ENCODE measurements around the gene SHISA5. TPM values are rescaled to one million over a fixed set of nuclear protein-coding genes. Genes with fewer than 3 reads are reported as not detected.

SHISA5 gene
- total RNA-seq, 2 donors from 2014 or later: 192 to 193 TPM

GRCh38 chr3:48543271-48543866, 39.4 kb upstream of the SHISA5 start:
- H3K27me3 Mint-ChIP-seq (ENCODE audit: insufficient read depth): no peaks in the 10 kb centered on the region
- DNase-seq: no peak
- no peak overlapping the region for H3K4me3 Mint-ChIP-seq
- Histone ChIP-seq H3K9ac (ENCODE audit: extremely low read depth, low read length, poor library complexity, severe bottlenecking) (no peak overlapping the region), H3K27ac (ENCODE audit: low read depth, low read length) (no peak overlapping the region), H3K9me3 (ENCODE audit: control insufficient read depth, low read length) (no peaks in the 10 kb centered on the region), H3K36me3 (ENCODE audit: control insufficient read depth, insufficient read depth, low read length) (peaks cover 14% of the 10 kb centered on the region), H3K4me1 (ENCODE audit: control insufficient read depth, insufficient read depth, low read length) (no peaks in the 10 kb centered on the region), H3K27me3 (ENCODE audit: control insufficient read depth, insufficient read depth, low read length, poor library complexity, severe bottlenecking) (no peaks in the 10 kb centered on the region), H3K4me3 (ENCODE audit: low read length) (no peak overlapping the region)
- no peaks in the 10 kb centered on the region for H3K9me3 Mint-ChIP-seq
- no peaks in the 10 kb centered on the region for H3K4me1 Mint-ChIP-seq
- WGBS, 2 experiments (ENCODE audit: insufficient coverage in 1 of 2, insufficient read length in 1 of 2): 93 to 96% methylated on average over 4 to 9 of the region's 9 CpGs
- H3K36me3 Mint-ChIP-seq (ENCODE audit: low read depth): peaks cover 13% of the 10 kb centered on the region
- no peak for TF ChIP-seq CTCF (conservative IDR thresholded peaks at IDR 0.05)
- H3K27ac Mint-ChIP-seq: no peak overlapping the region

GRCh38 chr3:48538451-48538850, 34.5 kb upstream of the SHISA5 start:
- H3K27ac Mint-ChIP-seq: peak overlapping the region; percentile 35
- no peaks in the 10 kb centered on the region for H3K9me3 Mint-ChIP-seq
- no peak for DNase-seq
- TF ChIP-seq CTCF (conservative IDR thresholded peaks at IDR 0.05): no peak
- no peaks in the 10 kb centered on the region for H3K27me3 Mint-ChIP-seq (ENCODE audit: insufficient read depth)
- H3K36me3 ChIP-seq (ENCODE audit: control insufficient read depth, insufficient read depth, low read length): no peaks in the 10 kb centered on the region
- H3K36me3 Mint-ChIP-seq (ENCODE audit: low read depth): peaks cover 29% of the 10 kb centered on the region
- H3K4me3 Mint-ChIP-seq: no peak overlapping the region
- H3K9me3 ChIP-seq (ENCODE audit: control insufficient read depth, low read length): no peaks in the 10 kb centered on the region
- no peaks in the 10 kb centered on the region for H3K4me1 Mint-ChIP-seq
- H3K27ac ChIP-seq (ENCODE audit: low read depth, low read length): no peak overlapping the region
- 91 to 92% methylated on average over 9 to 12 of the region's 12 CpGs for WGBS, 2 experiments (ENCODE audit: insufficient coverage in 1 of 2, insufficient read length in 1 of 2)
- H3K9ac ChIP-seq (ENCODE audit: extremely low read depth, low read length, poor library complexity, severe bottlenecking): no peak overlapping the region
- no peaks in the 10 kb centered on the region for H3K27me3 ChIP-seq (ENCODE audit: control insufficient read depth, insufficient read depth, low read length, poor library complexity, severe bottlenecking)
- H3K4me1 ChIP-seq (ENCODE audit: control insufficient read depth, insufficient read depth, low read length): no peaks in the 10 kb centered on the region
- H3K4me3 ChIP-seq (ENCODE audit: low read length): no peak overlapping the region

- WGBS, 2 experiments (ENCODE audit: insufficient coverage in 1 of 2, insufficient read length in 1 of 2): 95 to 96% methylated on average over 4 to 5 of the region's 5 CpGs
- Histone ChIP-seq H3K9me3 (ENCODE audit: control insufficient read depth, low read length) (no peaks in the 10 kb centered on the region), H3K9ac (ENCODE audit: extremely low read depth, low read length, poor library complexity, severe bottlenecking) (no peak overlapping the region), H3K4me1 (ENCODE audit: control insufficient read depth, insufficient read depth, low read length) (no peaks in the 10 kb centered on the region), H3K27me3 (ENCODE audit: control insufficient read depth, insufficient read depth, low read length, poor library complexity, severe bottlenecking) (no peaks in the 10 kb centered on the region), H3K36me3 (ENCODE audit: control insufficient read depth, insufficient read depth, low read length) (no peaks in the 10 kb centered on the region), H3K27ac (ENCODE audit: low read depth, low read length) (no peak overlapping the region), H3K4me3 (ENCODE audit: low read length) (no peak overlapping the region)
- Mint-ChIP-seq H3K27ac (no peak overlapping the region), H3K9me3 (no peaks in the 10 kb centered on the region), H3K27me3 (ENCODE audit: insufficient read depth) (no peaks in the 10 kb centered on the region), H3K4me3 (no peak overlapping the region), H3K4me1 (no peaks in the 10 kb centered on the region), H3K36me3 (ENCODE audit: low read depth) (peaks cover 33% of the 10 kb centered on the region)
- no peak for DNase-seq
- no peak for TF ChIP-seq CTCF (conservative IDR thresholded peaks at IDR 0.05)
Measured at GRCh38 chr3:48536785-48537184, 32.8 kb upstream of the SHISA5 start.

Measured in endodermal cell (in vitro differentiated cells).